Measurements from ENCODE around the gene SLC25A27.

The SLC25A27 gene

GRCh38 chr6:46651816-46652215 is 959 bp upstream of the SLC25A27 start:
- no peak for DNase-seq

DNA sequence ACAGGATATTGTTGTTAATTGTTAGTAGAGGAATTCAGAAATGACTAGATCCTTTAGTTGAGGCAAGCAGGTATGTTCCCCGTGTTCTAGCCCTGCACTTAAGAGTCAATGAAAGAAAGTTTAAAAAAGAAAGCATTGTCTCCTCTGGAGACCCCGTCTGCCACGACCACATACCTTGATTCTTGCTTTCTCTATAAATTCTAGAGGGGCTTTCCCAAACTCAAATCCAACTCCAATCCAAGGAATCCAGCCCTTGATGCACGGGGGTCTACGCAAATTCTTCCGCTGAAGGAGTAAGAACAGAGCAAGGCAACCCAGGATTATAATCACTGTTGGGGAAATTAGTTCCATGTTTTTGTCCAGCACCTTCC is 558 bp upstream of the SLC25A27 start:
- no peak for DNase-seq

- DNase-seq = no peak
Measured at GRCh38 chr6:46653439-46654195, 842 bp downstream of the SLC25A27 start.

GRCh38 chr6:46655803-46656202 is 3.0 kb downstream of the SLC25A27 start:
- no peak for DNase-seq

- DNase-seq = no peak
Measured at GRCh38 chr6:46657642-46658041, 4.9 kb downstream of the SLC25A27 start.

DNA sequence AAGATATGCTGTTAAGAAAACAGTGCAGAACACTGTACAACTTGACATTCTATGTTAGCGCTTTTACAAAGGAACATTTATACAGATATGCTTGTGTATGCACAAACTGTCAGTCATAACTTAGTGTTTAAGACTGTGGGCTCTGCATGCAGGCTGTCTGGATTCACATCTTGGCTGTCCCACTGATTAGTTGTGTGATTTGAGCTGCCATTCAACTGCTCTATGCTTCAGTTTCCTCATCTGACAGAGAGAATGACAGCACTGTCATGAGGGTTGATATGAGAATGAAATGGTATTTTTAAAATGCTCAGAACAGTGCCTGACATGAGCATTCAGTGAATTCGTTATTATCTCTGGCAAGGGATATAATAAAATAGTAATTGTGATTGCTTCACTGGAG is 8.7 kb downstream of the SLC25A27 start:
- DNase-seq = no peak

DNA sequence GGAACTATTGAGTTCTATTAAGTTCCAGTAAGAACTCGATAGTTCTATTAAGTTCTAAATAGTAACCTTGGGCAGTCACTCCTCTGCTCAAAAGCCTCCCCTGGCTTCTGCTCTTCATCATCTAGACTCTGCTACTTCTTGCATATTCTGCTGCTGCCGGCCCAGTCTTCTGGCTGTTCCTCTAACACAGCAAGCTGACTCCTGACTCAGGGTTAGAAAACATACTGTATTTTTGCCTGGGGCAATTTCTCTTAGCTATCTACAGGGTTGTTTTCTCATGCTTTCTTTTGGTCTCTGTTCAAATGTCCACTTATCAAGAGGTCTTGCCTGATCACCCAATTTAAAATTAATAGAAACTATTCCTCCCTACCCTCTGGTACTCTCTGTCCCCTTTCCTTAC is 14.6 kb downstream of the SLC25A27 start:
- DNase-seq = no peak

- no peak for DNase-seq
Measured at GRCh38 chr6:46674410-46674809, 21.6 kb downstream of the SLC25A27 start.

GRCh38 chr6:46676604-46677313 is 24.0 kb downstream of the SLC25A27 start:
- no peak for DNase-seq

DNA sequence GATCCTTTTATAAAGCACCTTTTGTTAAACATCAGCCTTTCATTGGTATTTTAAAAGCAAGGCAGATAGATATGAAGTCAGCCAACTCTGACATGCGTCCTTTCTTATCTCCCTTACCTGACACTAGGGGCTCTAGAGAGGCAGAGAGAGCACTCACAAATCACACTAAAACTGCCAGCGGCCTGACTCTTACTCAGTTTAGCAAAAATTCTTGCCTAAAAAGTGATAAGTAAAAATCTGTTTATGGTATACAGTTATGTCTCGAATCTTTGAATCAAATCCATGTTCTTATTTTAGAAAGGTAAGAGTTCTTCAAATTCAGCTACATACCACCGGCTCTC is 24.5 kb downstream of the SLC25A27 start:
- no peak for DNase-seq

GRCh38 chr6:46684771-46685170 is 32.0 kb downstream of the SLC25A27 start:
- no peak for DNase-seq

GRCh38 chr6:46687619-46688097 is 34.9 kb downstream of the SLC25A27 start, which contains the start of gene TDRD6:
Gene TDRD6, plus strand, starts transcription at chr6:46687885. Its CDS starts 244 bp downstream, at chr6:46688129.
- no peak for DNase-seq

GRCh38 chr6:46688117-46688965 is 35.6 kb downstream of the SLC25A27 start:
- DNase-seq = no peak

DNA sequence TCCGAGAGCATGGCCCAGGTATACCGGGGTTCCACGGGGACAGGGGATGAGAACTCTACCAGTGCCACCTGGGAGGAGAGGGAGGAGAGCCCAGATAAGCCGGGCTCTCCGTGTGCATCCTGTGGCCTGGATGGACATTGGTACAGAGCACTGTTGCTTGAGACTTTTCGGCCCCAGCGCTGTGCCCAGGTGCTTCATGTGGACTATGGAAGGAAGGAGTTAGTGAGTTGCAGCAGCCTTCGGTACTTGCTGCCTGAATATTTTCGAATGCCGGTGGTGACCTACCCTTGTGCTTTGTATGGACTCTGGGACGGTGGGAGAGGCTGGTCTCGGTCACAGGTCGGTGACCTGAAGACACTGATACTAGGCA is 36.2 kb downstream of the SLC25A27 start:
- DNase-seq = no peak

GRCh38 chr6:46689657-46690056 is 36.9 kb downstream of the SLC25A27 start:
- DNase-seq = no peak

- no peak for DNase-seq
Measured at GRCh38 chr6:46690141-46690755, 37.5 kb downstream of the SLC25A27 start.

DNA sequence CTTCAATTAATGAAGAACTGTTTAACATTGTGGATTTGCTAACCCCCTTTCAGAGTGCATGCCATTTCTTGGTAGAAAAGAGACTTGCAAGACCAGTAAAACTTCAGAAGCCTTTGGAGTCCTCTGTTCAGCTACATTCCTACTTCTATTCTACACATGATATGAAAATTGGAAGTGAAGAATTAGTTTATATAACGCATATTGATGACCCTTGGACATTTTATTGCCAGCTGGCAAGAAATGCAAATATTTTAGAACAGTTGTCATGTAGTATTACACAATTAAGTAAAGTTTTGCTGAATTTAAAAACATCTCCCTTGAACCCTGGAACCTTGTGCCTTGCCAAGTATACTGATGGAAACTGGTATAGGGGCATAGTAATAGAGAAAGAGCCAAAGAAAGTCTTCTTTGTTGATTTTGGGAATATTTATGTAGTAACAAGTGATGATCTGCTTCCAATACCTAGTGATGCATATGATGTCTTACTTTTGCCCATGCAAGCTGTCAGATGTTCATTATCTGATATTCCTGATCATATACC is 38.2 kb downstream of the SLC25A27 start:
- DNase-seq = no peak

GRCh38 chr6:46699970-46700369 is 47.2 kb downstream of the SLC25A27 start:
- no peak for DNase-seq

- no peak for DNase-seq
Measured at GRCh38 chr6:46704562-46704961, 51.8 kb downstream of the SLC25A27 start.

DNA sequence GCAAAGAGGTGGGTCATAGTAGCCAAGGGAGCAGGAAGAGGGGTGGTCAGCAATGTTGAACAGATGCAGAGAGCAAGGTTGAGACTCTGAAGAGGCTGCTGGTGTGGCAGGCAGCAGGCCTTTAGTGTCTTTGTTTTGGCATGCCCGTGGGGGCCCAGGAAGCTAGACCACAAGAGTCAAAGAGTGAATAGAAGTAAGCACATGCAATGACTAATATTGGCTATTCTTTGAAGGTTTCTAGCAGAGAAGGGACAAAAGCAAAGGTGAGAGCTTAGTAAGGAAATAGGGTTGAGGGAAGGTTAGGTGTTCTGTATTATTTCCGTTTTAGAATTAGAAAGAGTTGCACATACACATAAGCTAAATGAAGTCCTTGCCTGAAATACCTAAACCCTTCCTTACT is 53.7 kb downstream of the SLC25A27 start:
- DNase-seq = no peak

DNA sequence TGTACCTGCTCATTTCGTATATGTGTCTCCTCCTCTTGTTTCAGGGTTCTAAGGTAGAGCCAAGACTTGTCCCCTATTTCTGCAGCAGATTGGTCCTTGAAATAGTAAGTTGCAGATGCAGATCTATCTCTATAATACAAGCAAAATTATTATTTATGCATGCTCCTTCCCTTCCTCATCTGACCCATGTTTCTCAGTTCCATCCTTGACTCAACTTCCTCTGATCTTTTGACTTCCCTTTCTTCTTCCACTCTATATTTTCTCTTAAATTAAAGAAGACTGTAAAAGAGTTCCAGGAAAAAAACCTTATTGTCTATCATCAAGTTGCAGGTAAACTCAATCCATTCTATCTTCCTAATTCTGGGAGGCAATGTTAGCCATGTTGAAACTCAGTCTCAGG is 58.7 kb downstream of the SLC25A27 start:
- no peak for DNase-seq

- no peak for DNase-seq
Measured at GRCh38 chr6:46715141-46715540, 62.4 kb downstream of the SLC25A27 start.

- DNase-seq = no peak
Measured at GRCh38 chr6:46719099-46719498, 66.3 kb downstream of the SLC25A27 start.
